SJSA1 (cell line): ENCODE data around the gene TBL1X. TPM values are rescaled to one million over a fixed set of nuclear protein-coding genes. Genes with fewer than 3 reads are reported as not detected.
A peak's percentile ranks its signal among the peaks of the same experiment; 100 is the strongest.

Experiments
- DNase-seq, 2 experiments: peaks; one replicate each; pipeline ENCODE4 v3.0.0-alpha.2; 2015 to 2020; ENCODE audit warnings: low spot score in 2 of 2, low read depth in 1 of 2
- H3K27ac ChIP-seq: fragments of 250-450 bp; sonication (Bioruptor Pico); 2 replicates; pipeline ENCODE4 v1.5.1; 2020; ENCODE audit warnings: mild to moderate bottlenecking, moderate library complexity
- H3K27me3 ChIP-seq: fragments of 250-450 bp; sonication (Bioruptor Pico); replicated peaks from 2 replicates; pipeline ENCODE4 v1.5.1; 2020; ENCODE audit warnings: mild to moderate bottlenecking, moderate library complexity
- H3K36me3 ChIP-seq: fragments of 250-450 bp; sonication (Bioruptor Pico); 2 replicates; pipeline ENCODE4 v1.5.1; 2020; ENCODE audit warnings: mild to moderate bottlenecking
- H3K4me1 ChIP-seq: fragments of 250-450 bp; sonication (Bioruptor Pico); replicated peaks from 2 replicates; pipeline ENCODE4 v1.6.1; 2021; ENCODE audit warnings: mild to moderate bottlenecking
- H3K4me3 ChIP-seq: fragments of 250-450 bp; sonication (Bioruptor Pico); 2 replicates; pipeline ENCODE4 v1.5.1; 2020; ENCODE audit warnings: mild to moderate bottlenecking
- H3K9me3 ChIP-seq: fragments of 250-450 bp; sonication (Bioruptor Pico); replicated peaks from 2 replicates; pipeline ENCODE4 v1.5.1; 2020; ENCODE audit warnings: mild to moderate bottlenecking
- total RNA-seq: library from RNA; depleted of rRNA; stranded (reverse); fragments of >200 nt; shearing (Covaris generic); gene quantifications from 2 replicates; pipeline ENCODE4 v1.2.3, GENCODE V29; 2014

The TBL1X gene
- total RNA-seq, 1 experiment from 2014 or later: 21.4 TPM

DNA sequence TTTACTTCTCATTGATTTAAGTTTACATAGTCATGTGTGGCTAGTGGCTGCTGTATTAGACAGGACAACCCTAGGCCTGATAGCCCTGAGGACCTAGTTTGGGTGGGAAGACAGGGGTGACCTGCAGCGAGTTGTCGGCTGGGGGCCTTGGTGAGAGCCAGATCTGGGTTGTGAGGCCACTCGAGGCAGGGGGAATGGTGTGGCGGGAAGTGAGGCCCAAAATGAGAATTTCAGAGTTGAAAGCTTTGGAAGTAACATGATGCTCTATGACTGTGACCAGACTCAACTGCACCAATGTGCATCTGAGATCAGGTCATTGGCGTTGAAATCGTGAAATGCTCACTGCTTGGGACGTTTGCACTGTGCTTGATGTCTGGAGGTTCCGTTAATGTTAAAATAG lies 72.9 kb downstream of the TBL1X start:
- Histone ChIP-seq H3K27ac (no peak overlapping the region), H3K4me3 (no peak overlapping the region), H3K4me1 (peaks cover 28% of the 10 kb centered on the region), H3K27me3 (no peaks in the 10 kb centered on the region), H3K9me3 (no peaks in the 10 kb centered on the region), H3K36me3 (0 out of 2 replicates have a peak, but pooled peaks cover 6% of the 10 kb centered on the region)
- no peak for DNase-seq

DNA sequence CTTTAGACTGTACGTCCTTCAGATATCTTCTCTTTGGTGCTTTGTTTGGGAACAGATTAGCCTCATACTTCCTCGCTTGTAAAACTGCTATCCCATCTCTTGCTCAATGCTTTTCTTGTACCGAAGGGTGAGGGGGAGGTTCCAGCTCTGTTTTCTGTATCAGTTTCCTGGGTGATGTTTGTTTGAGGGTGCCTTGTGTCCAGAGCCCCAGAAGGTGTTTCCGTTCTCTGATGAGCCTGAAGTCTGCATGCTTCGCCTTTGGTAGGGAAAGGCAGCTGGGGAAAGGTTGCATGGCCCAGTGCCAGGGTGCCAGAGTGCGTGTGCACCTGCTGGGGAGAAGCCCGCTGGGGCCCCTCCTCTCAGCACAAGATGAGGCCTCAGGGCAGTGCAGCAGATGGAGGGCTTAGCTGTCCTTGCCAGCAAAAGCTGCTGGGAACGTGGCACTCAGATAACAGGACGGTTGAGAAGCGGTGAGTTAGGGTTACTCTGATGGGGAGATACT lies 73.7 kb downstream of the TBL1X start:
- peaks cover 28% of the 10 kb centered on the region for H3K4me1 ChIP-seq
- no peak for DNase-seq
- H3K27ac ChIP-seq: no peak overlapping the region
- no peaks in the 10 kb centered on the region for H3K27me3 ChIP-seq
- no peaks in the 10 kb centered on the region for H3K9me3 ChIP-seq
- no peak overlapping the region for H3K4me3 ChIP-seq
- 0 out of 2 replicates have a peak, but pooled peaks cover 6% of the 10 kb centered on the region for H3K36me3 ChIP-seq

DNA sequence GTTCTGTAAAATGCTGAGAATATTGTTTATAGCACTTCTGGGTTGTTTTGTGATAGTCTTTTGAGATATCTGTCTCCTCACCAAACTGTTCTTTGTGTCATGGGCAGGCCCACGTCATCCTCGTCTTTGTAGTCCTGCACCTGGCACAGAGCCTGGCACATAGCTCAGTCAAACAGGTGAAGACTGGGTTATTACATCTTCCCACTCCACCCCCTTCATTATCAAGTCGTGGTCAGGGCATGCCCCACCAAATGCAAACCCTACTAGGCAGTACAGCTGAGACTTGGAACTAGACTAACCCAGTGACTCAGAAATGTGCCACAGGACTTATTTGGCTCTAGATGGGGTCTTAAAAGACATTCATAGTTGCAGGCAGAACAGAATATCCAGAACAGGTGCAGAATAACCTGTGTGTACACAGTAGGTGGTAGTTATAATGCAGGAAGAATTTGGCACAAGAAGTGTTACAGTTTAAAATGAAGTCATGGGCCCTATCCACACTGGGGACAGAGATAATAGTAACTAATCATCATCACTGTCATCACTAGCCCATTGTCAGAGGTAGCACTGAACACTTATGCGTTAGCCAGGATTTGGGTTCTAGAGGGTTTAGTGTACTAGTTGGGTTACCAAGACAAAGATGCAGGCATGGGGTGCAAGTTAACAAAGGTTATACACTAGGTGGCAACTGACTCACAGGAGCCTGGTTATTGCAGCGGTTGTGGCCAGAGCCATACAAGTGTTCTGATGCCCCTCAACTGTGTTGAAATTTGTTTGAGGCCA lies 74.9 kb downstream of the TBL1X start:
- Histone ChIP-seq H3K4me3 (no peak overlapping the region), H3K9me3 (no peaks in the 10 kb centered on the region), H3K4me1 (peaks cover 22% of the 10 kb centered on the region), H3K27me3 (no peaks in the 10 kb centered on the region), H3K27ac (no peak overlapping the region), H3K36me3 (0 out of 2 replicates have a peak, but pooled peaks cover 6% of the 10 kb centered on the region)
- DNase-seq: no peak

DNA sequence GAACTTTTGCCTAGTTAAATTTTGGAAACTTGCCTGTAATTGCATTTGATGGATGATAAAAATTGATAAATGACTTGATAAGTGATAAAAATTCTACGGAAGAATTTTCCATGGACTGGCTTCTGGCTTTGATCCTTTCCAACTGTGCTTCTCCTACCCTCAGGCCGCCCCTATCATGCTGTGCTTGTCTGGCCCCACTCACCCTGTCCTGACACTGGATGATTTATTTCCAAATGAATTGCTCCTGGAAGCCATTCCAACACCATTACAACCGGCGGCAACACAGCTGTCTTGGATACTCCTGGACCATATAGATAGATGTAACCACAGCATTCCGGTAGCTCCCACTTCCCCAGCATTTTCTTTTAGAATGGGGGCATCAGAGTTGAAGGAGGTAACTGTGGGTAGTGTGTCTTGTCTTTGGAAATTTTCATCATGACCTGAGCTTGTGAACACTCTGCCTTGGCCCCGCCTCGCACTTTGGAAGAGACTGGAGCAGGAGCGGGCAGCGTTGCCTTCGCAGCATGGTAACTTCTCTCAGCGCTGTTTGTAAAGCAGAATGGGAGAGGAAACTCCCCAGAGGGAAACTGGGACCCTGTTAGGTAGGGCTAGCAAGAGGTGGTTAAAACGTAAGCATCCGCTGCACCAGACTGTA lies 77.4 kb downstream of the TBL1X start:
- H3K4me1 ChIP-seq: no peaks in the 10 kb centered on the region
- H3K27ac ChIP-seq: no peak overlapping the region
- H3K36me3 ChIP-seq: 0 out of 2 replicates have a peak, but pooled peaks cover 3% of the 10 kb centered on the region
- no peak overlapping the region for H3K4me3 ChIP-seq
- no peaks in the 10 kb centered on the region for H3K9me3 ChIP-seq
- H3K27me3 ChIP-seq: no peaks in the 10 kb centered on the region
- no peak for DNase-seq

DNA sequence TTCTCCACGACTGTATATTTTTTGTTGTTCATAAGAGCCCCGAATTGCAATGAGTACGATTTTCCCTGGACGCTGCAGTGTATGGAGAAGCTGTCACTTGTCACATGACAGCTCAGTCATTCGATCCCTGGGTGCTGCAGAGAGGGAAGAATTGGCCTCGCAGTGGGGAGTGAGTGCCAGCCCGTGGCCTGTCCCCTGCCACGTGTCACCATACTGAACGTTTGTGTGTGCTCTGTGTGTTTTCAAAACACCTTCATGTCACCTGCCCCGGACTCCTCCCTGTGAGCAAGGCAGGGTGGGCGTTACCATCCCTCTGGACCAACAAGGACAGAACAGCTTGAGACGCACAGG lies 77.9 kb downstream of the TBL1X start:
- H3K27ac ChIP-seq: no peak overlapping the region
- no peaks in the 10 kb centered on the region for H3K36me3 ChIP-seq

DNA sequence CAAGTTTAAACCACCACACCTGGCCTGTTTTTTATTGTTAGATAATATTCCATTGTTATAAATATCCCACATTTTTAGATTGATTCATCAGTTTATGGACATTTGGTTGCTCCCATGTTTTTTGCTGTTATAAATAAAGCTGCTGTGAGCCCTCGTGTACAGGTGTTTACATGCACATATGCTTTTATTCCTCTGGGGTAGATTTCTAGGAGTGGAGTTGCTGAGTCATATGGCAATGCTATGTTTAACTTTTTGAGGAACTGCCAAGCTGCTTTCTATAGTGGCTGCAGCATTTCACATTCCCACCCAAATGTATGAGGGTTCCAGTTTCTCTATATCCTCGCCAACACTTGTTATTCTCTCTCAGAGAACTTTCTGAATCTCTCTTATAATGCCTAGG lies 90.5 kb downstream of the TBL1X start:
- Histone ChIP-seq H3K27me3 (no peaks in the 10 kb centered on the region), H3K27ac (no peak overlapping the region), H3K4me1 (peaks cover 6% of the 10 kb centered on the region; the same call in 1 of the 2 replicates), H3K4me3 (no peak overlapping the region), H3K9me3 (no peaks in the 10 kb centered on the region), H3K36me3 (no peaks in the 10 kb centered on the region)
- no peak for DNase-seq

More for the DNA sequence above, 77.9 kb downstream of the TBL1X start:
- Histone ChIP-seq H3K9me3 (no peaks in the 10 kb centered on the region), H3K27me3 (no peaks in the 10 kb centered on the region), H3K4me3 (no peak overlapping the region), H3K4me1 (no peaks in the 10 kb centered on the region)
- DNase-seq: no peak

DNA sequence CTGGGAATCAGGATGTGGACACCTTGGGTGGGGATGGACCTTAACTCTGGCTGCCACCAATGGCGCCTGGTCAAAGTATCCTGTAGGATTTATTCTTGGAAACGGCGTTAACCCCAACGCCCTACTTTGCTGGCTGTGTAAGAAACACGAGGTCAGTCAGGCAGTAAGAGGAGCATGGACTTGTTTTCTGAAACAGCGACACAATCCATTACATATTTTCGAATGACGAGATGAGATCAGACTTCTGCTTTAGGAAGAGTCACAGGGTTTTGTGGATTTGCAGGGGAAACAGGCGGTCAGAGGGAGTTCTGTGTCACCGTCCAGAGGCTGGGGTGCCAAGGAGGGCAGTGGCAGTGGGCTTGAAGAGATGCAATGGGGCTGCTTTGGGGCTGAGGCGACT lies 92.2 kb downstream of the TBL1X start:
- Histone ChIP-seq H3K9me3 (no peaks in the 10 kb centered on the region), H3K27ac (no peak overlapping the region), H3K4me3 (no peak overlapping the region), H3K27me3 (no peaks in the 10 kb centered on the region), H3K36me3 (no peaks in the 10 kb centered on the region), H3K4me1 (peaks cover 11% of the 10 kb centered on the region)
- no peak for DNase-seq

DNA sequence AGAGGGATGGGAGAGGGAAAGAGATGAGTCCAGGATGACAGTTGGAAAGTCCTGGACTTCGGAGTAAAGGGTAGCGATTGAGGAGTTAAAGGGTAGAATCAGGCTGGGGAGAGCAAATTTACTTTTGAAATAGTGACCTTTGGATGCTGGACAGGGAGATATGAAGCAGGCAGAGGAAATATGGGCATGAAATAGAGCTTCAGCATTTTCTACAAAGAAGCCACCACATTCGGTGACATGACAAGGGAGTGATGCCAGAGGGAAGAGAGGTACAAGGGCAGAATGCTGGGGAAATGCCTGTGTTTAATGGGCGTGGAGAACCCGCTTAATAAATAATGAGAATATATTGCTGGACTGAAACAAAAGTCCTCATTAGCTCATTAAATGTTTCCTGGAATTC lies 92.7 kb downstream of the TBL1X start:
- H3K36me3 ChIP-seq: no peaks in the 10 kb centered on the region
- no peaks in the 10 kb centered on the region for H3K9me3 ChIP-seq
- no peak overlapping the region for H3K4me3 ChIP-seq
- no peak for DNase-seq
- H3K27ac ChIP-seq: no peak overlapping the region
- H3K4me1 ChIP-seq: peaks cover 16% of the 10 kb centered on the region
- H3K27me3 ChIP-seq: no peaks in the 10 kb centered on the region

DNA sequence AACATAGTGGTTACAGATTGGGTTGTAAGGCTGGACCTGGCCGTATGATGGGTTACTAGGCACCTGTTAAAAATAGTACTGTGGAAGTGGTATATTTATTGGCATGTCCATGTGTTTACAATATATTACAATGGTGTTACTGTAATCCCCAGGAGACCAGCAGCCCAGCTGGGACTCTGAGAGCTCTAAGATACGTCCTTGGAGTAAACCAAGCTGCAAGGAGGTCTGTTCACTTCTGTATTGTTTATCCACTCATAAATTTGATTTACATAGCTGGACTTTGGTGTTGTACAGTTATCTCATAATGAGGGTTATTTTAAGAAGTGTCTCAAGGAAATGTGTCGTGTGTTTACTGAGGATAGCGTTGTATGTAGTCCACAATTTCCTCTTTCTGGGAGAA lies 93.8 kb downstream of the TBL1X start:
- Histone ChIP-seq H3K4me1 (peaks cover 27% of the 10 kb centered on the region), H3K4me3 (no peak overlapping the region), H3K36me3 (no peaks in the 10 kb centered on the region), H3K9me3 (no peaks in the 10 kb centered on the region), H3K27ac (no peak overlapping the region), H3K27me3 (no peaks in the 10 kb centered on the region)
- peak in 1 of 2 experiments; percentile 12 for DNase-seq

DNA sequence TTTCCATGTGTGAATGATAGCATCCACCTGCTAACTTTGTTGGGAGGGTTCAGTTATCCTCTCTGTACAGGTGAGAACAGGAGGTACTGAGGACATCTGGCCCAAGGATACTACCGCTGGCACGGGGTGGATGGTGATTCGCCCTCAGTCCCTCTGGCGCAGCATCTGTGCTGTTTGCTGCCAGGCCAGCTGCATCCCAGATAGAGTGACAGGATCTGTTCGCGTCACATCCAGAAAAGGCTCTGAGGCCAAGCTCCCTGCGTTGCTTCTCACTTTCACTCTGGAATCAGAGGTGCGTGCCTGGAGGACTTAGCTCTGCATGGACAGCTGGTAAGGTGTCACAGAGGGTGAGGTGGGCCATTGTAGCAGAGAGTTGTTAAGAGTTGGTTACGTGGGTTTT lies 95.4 kb downstream of the TBL1X start:
- peaks cover 33% of the 10 kb centered on the region for H3K4me1 ChIP-seq
- H3K9me3 ChIP-seq: no peaks in the 10 kb centered on the region
- DNase-seq: no peak
- no peak overlapping the region for H3K4me3 ChIP-seq
- no peaks in the 10 kb centered on the region for H3K27me3 ChIP-seq
- no peak overlapping the region for H3K27ac ChIP-seq
- no peaks in the 10 kb centered on the region for H3K36me3 ChIP-seq

DNA sequence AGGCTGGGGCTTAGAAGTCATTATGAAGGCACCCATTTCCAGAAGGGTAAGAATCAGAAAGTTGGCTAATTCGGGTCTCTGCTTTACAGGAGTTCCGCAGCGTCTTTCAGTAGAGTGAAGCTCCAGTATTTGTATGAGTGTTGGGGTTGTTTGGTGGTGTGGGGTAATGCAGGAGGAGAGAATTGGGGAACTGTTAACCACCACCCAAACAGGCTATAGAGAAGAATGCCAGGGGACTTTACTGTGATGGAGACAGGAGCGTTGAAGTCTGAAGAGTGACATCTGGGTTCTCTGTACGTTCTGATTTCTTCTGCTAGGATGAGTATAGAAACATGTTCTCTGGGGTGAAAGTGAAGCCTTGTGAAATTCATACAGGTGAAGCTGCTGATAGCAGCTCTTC lies 96.3 kb downstream of the TBL1X start:
- H3K4me3 ChIP-seq: no peak overlapping the region
- H3K9me3 ChIP-seq: no peaks in the 10 kb centered on the region
- no peaks in the 10 kb centered on the region for H3K36me3 ChIP-seq
- H3K27me3 ChIP-seq: no peaks in the 10 kb centered on the region
- H3K27ac ChIP-seq: no peak overlapping the region
- no peak for DNase-seq
- peaks cover 42% of the 10 kb centered on the region for H3K4me1 ChIP-seq

DNA sequence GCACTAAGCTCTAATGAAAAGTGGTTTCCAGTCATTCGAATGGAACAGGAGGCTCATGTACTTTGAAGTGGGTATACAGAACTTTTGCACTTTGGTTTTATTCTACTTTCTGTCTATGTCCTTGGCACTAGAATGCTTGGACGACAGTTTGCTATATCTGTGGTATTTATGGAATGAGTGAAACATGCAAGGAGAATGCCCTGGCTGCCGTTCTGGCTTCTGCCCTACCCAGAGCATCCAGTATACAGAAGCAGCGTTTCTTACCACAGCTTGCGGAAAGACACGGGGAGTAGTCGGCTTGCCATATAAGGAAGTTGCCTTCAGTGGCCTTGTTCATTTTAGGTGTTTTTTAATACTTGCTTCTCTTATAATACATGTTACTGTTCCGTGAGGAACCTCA lies 98.0 kb downstream of the TBL1X start:
- peak; percentile 83 to 85 for DNase-seq
- peaks cover 58% of the 10 kb centered on the region for H3K4me1 ChIP-seq
- H3K9me3 ChIP-seq: no peaks in the 10 kb centered on the region
- H3K27me3 ChIP-seq: no peaks in the 10 kb centered on the region
- H3K36me3 ChIP-seq: no peaks in the 10 kb centered on the region
- H3K4me3 ChIP-seq: no peak overlapping the region
- H3K27ac ChIP-seq: peak overlapping the region; percentile 78

DNA sequence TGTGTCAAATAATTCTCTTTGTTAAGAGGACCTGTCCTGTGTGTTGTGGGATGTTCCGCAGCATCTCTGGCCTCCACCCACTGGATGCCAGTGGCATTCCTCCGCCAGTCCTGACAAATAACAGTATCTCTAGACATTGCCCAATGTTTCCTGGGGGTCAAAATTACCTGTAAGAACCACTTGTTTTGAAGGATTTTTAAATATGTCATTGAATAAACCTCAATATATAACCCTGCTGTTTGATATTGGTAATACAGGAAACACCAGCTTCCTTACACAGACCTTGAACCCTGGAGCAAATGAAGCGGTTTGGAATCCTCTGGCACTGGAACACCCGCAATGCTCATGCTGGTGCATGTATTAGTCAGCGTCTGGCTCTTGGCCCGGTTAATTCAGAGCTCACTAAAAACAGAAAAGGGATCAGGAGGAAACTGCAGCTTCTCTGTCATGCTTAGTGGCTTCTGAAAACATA lies 101.3 kb downstream of the TBL1X start:
- no peak overlapping the region for H3K4me3 ChIP-seq
- no peaks in the 10 kb centered on the region for H3K27me3 ChIP-seq
- peaks cover 76% of the 10 kb centered on the region for H3K4me1 ChIP-seq
- H3K27ac ChIP-seq: peak overlapping the region; percentile 22; the same call in 1 of the 2 replicates
- no peaks in the 10 kb centered on the region for H3K9me3 ChIP-seq
- peak; percentile 65 to 72 for DNase-seq
- H3K36me3 ChIP-seq: no peaks in the 10 kb centered on the region

DNA sequence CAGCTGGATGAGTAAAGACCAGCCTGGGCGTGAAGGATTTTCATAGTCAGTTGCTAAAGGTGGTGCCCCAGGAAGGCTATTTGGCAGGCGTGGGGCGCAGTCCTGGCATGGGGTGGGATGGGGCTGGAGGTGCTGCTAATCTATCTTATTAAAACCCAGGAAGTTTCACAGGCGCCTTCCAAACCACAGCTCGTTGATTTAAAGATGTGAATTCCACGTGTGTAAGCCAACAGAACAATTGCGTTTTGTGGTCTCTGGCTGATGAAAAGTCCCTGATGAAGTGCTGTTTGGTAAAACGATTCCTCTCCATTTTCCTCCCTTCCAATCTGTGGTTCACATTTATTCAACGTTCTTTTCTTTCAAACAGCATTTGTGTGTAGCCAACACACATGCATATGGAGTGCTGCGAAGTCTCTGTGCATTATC lies 105.0 kb downstream of the TBL1X start:
- Histone ChIP-seq H3K36me3 (no peaks in the 10 kb centered on the region), H3K27me3 (no peaks in the 10 kb centered on the region), H3K27ac (peak overlapping the region; percentile 50), H3K4me3 (no peak overlapping the region), H3K4me1 (peaks cover 49% of the 10 kb centered on the region), H3K9me3 (no peaks in the 10 kb centered on the region)
- peak in 1 of 2 experiments; percentile 31 for DNase-seq
